ENCODE measurements around the gene SPDYE2.
"Not testable (repeated sequence)": the region's sequence is repeated elsewhere in the genome, so short reads cannot be mapped to it uniquely, and the experiment has no call there.

GRCh38 chr7:102606848-102607247 lies 55.8 kb downstream of the SPDYE2 start:
- not testable (repeated sequence) for TF ChIP-seq CTCF (IDR thresholded peaks at IDR 0.05; ENCODE audit: borderline replicate concordance, extremely low read depth, low read length, poor library complexity, severe bottlenecking); EZH2 (IDR thresholded peaks at IDR 0.05; ENCODE audit: borderline replicate concordance, low read depth, low read length, severe bottlenecking)

All from DND-41 (cell line).